ENCODE measurements around the gene ANAPC2.
A peak's percentile ranks its signal among the peaks of the same experiment; 100 is the strongest.

ANAPC2 gene

GRCh38 chr9:137217276-137218211 is 29.2 kb upstream of the ANAPC2 start:
- TF ChIP-seq, protein P1, sequence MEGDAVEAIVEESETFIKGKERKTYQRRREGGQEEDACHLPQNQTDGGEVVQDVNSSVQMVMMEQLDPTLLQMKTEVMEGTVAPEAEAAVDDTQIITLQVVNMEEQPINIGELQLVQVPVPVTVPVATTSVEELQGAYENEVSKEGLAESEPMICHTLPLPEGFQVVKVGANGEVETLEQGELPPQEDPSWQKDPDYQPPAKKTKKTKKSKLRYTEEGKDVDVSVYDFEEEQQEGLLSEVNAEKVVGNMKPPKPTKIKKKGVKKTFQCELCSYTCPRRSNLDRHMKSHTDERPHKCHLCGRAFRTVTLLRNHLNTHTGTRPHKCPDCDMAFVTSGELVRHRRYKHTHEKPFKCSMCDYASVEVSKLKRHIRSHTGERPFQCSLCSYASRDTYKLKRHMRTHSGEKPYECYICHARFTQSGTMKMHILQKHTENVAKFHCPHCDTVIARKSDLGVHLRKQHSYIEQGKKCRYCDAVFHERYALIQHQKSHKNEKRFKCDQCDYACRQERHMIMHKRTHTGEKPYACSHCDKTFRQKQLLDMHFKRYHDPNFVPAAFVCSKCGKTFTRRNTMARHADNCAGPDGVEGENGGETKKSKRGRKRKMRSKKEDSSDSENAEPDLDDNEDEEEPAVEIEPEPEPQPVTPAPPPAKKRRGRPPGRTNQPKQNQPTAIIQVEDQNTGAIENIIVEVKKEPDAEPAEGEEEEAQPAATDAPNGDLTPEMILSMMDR (IDR thresholded peaks at IDR 0.05), result no peak
- peaks cover 0 to 35% (median 21%) of the 10 kb centered on the region in 4 donors for H3K4me1 ChIP-seq
- H3K9me3 ChIP-seq, result no peaks in the 10 kb centered on the region
- peak; percentile 60 to 80 for DNase-seq
- peak overlapping the region; percentile 21 to 42 for H3K4me3 ChIP-seq
- peaks cover 0 to 8% of the 10 kb centered on the region in 2 donors for H3K27me3 ChIP-seq
- peaks cover 0 to 24% (median 0%) of the 10 kb centered on the region in 3 donors for H3K36me3 ChIP-seq
- intact Hi-C loops (cut with DNase I; ENCODE audit: low total_unique reads), result no loop called here
- H3K27ac ChIP-seq, result peak overlapping the region; percentile 20 to 53

- Histone ChIP-seq H3K27ac (no peak overlapping the region), H3K27me3 (peaks cover 0 to 4% of the 10 kb centered on the region in 2 donors), H3K4me3 (no peak overlapping the region), H3K9me3 (no peaks in the 10 kb centered on the region), H3K36me3 (peaks cover 0 to 24% (median 0%) of the 10 kb centered on the region in 3 donors), H3K4me1 (peaks cover 0 to 28% (median 13%) of the 10 kb centered on the region in 4 donors)
- TF ChIP-seq, protein P1 (IDR thresholded peaks at IDR 0.05), result no peak
- DNase-seq, result no peak
- intact Hi-C loops (cut with DNase I; ENCODE audit: low total_unique reads), result no loop called here
Measured at GRCh38 chr9:137216188-137216965, 28.0 kb upstream of the ANAPC2 start.

- TF ChIP-seq, protein P1 (IDR thresholded peaks at IDR 0.05), result no peak
Measured at GRCh38 chr9:137215196-137215986, 27.0 kb upstream of the ANAPC2 start.

GRCh38 chr9:137214620-137215019 is 26.3 kb upstream of the ANAPC2 start:
- H3K9me3 ChIP-seq, result no peaks in the 10 kb centered on the region
- H3K4me1 ChIP-seq, result peaks cover 0 to 24% (median 11%) of the 10 kb centered on the region in 4 donors
- intact Hi-C loops (cut with DNase I; ENCODE audit: low total_unique reads), result no loop called here
- TF ChIP-seq, protein P1 (IDR thresholded peaks at IDR 0.05), result no peak
- no peak overlapping the region for H3K27ac ChIP-seq
- no peaks in the 10 kb centered on the region for H3K27me3 ChIP-seq
- H3K4me3 ChIP-seq, result no peak overlapping the region
- H3K36me3 ChIP-seq, result peaks cover 0 to 34% (median 0%) of the 10 kb centered on the region in 3 donors
- no peak for DNase-seq

More at GRCh38 chr9:137215196-137215986, 27.0 kb upstream of the ANAPC2 start:
- peaks cover 0 to 24% (median 11%) of the 10 kb centered on the region in 4 donors for H3K4me1 ChIP-seq
- no peak overlapping the region for H3K27ac ChIP-seq
- H3K9me3 ChIP-seq, result no peaks in the 10 kb centered on the region
- no peak overlapping the region for H3K4me3 ChIP-seq
- peaks cover 0 to 28% (median 0%) of the 10 kb centered on the region in 3 donors for H3K36me3 ChIP-seq
- no peaks in the 10 kb centered on the region for H3K27me3 ChIP-seq
- DNase-seq, result no peak
- intact Hi-C loops (cut with DNase I; ENCODE audit: low total_unique reads), result no loop called here
